ENCODE data around the gene DMD. TPM values are rescaled to one million over a fixed set of nuclear protein-coding genes. Genes with fewer than 3 reads are reported as not detected.

DMD gene
- total RNA-seq, 1 experiment from 2014 or later: 2.2 TPM

DNA sequence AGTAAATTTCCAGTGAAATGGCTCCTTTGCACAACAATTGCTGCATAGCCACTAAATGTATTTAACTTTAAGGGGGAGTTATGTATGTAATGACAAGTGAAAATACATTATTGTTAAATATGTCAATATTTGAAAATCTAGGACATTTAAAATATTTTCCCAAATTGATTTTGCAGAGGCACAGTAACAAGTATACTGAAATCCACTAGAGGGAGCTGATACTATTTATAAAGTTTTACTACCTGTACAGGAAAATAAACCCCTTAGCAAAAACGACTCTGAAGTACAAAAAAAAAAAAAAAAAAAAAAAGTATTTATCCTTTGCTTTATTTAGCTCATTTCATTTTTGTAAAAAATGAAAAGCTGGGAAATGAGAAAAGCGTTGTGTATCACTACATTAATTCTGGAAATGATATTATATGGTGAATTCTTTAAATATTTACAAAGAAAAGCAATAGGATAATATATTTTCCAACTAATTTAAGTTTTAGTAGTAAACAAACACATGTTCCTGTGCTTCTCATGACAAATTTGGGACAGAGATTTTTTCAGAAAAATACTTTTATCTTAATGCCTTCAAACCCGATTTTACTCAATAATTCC, 727.7 kb downstream of the DMD start:
- BruUV-seq (replicated peaks): no TSS peak
- intact Hi-C loops (cut with micrococcal nuclease; ENCODE audit: unreplicated experiment) (no loop called here), in situ Hi-C loops (cut with HindIII; ENCODE audit: low pct_unique_long_range_greater_than_20kb, low sequenced_read_pairs) (no loop called here)
- no peaks in the 10 kb centered on the region for H3K4me1 ChIP-seq (ENCODE audit: control insufficient read depth, insufficient read depth, low read length)
- no peak for ATAC-seq
- peak; percentile 13; the same call in 1 of the 2 replicates for TF ChIP-seq CTCF (IDR thresholded peaks at IDR 0.05)
- TF ChIP-seq, protein P1, sequence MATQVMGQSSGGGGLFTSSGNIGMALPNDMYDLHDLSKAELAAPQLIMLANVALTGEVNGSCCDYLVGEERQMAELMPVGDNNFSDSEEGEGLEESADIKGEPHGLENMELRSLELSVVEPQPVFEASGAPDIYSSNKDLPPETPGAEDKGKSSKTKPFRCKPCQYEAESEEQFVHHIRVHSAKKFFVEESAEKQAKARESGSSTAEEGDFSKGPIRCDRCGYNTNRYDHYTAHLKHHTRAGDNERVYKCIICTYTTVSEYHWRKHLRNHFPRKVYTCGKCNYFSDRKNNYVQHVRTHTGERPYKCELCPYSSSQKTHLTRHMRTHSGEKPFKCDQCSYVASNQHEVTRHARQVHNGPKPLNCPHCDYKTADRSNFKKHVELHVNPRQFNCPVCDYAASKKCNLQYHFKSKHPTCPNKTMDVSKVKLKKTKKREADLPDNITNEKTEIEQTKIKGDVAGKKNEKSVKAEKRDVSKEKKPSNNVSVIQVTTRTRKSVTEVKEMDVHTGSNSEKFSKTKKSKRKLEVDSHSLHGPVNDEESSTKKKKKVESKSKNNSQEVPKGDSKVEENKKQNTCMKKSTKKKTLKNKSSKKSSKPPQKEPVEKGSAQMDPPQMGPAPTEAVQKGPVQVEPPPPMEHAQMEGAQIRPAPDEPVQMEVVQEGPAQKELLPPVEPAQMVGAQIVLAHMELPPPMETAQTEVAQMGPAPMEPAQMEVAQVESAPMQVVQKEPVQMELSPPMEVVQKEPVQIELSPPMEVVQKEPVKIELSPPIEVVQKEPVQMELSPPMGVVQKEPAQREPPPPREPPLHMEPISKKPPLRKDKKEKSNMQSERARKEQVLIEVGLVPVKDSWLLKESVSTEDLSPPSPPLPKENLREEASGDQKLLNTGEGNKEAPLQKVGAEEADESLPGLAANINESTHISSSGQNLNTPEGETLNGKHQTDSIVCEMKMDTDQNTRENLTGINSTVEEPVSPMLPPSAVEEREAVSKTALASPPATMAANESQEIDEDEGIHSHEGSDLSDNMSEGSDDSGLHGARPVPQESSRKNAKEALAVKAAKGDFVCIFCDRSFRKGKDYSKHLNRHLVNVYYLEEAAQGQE (IDR thresholded peaks at IDR 0.05; ENCODE audit: insufficient read depth in 1 of 2, low read depth in 2 of 2, low read length in 1 of 2): no peak
- DNase-seq (ENCODE audit: low read depth, low spot score): no peak
- ChIA-PET CTCF (no interaction called here), POLR2A (no interaction called here)
- H3K27me3 ChIP-seq (ENCODE audit: control insufficient read depth, insufficient read depth, low read length): no peaks in the 10 kb centered on the region
- H3K27ac ChIP-seq (ENCODE audit: low read length): no peak overlapping the region
- H3K4me3 ChIP-seq (ENCODE audit: low read depth in 2 of 2, low read length in 2 of 2): no peak overlapping the region
- no peaks in the 10 kb centered on the region for H3K36me3 ChIP-seq (ENCODE audit: control insufficient read depth, insufficient read depth, low read length)
- no peaks in the 10 kb centered on the region for H3K9me3 ChIP-seq (ENCODE audit: control insufficient read depth, insufficient read depth, low read depth, low read length)

DNA sequence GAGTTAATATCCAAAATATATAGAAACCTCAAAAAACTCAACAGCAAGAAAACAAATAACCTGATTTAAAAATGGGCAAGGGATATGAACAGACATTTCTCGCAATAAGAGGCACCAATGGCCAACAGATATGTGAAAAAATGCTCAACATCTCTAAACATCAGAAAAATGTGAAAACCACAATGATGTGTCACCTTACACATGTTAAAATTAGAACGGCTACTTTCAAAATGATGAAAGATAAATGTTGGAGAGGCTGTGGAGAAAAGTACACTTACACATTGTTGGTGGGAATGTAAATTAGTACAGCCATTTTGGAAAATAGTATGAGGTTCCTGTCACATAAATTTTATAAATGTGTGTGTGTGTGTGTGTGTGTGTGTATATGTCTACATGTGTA, 731.3 kb downstream of the DMD start:
- no peak for DNase-seq (ENCODE audit: low read depth, low spot score)
- H3K27me3 ChIP-seq (ENCODE audit: control insufficient read depth, insufficient read depth, low read length): no peaks in the 10 kb centered on the region
- ChIA-PET POLR2A (no interaction called here), CTCF (no interaction called here)
- no peaks in the 10 kb centered on the region for H3K36me3 ChIP-seq (ENCODE audit: control insufficient read depth, insufficient read depth, low read length)
- no peak for ATAC-seq
- in situ Hi-C loops (cut with HindIII; ENCODE audit: low pct_unique_long_range_greater_than_20kb, low sequenced_read_pairs): no loop called here
- no peak overlapping the region for H3K4me3 ChIP-seq (ENCODE audit: low read depth in 2 of 2, low read length in 2 of 2)
- intact Hi-C loops (cut with micrococcal nuclease; ENCODE audit: unreplicated experiment): no loop called here
- H3K27ac ChIP-seq (ENCODE audit: low read length): no peak overlapping the region
- TF ChIP-seq, protein P1 (IDR thresholded peaks at IDR 0.05; ENCODE audit: insufficient read depth in 1 of 2, low read depth in 2 of 2, low read length in 1 of 2): no peak
- TF ChIP-seq CTCF (IDR thresholded peaks at IDR 0.05) (no peak), POLR2AphosphoS5 (IDR thresholded peaks at IDR 0.05; ENCODE audit: low read depth, low read length) (no peak), SIN3A (IDR thresholded peaks at IDR 0.05; ENCODE audit: borderline replicate concordance, insufficient read depth, low read depth, low read length) (no peak), TCF7L2 (IDR thresholded peaks at IDR 0.05; ENCODE audit: low read depth, low read length) (no peak)
- no TSS peak for BruUV-seq (replicated peaks)
- H3K9me3 ChIP-seq (ENCODE audit: control insufficient read depth, insufficient read depth, low read depth, low read length): no peaks in the 10 kb centered on the region
- H3K4me1 ChIP-seq (ENCODE audit: control insufficient read depth, insufficient read depth, low read length): no peaks in the 10 kb centered on the region

Measured in Panc1 (cell line).